ENCODE data around the gene STOX1.
"Not testable (repeated sequence)": the region's sequence is repeated elsewhere in the genome, so short reads cannot be mapped to it uniquely, and the experiment has no call there.

STOX1 gene

DNA sequence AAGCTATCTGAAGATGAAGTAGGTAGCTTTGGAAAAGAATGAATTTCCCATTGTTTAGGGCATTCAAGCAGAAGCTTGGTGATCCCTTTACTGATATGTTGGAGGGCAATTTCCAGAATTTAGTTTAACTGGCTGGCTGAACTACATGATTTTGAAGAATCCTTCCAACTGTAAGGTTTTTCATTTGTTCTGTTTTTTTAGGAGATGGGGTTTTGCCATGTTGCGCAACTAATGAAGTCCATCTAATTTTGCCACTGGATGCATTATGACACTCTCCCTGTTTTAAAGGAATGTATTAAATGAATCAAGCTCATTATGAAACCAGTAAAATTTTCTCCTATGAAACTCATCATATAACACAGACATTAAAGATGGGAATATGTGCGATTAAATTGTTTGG is 67.7 kb downstream of the STOX1 start:
- no peak for DNase-seq

- peak; percentile 5 for DNase-seq
Observed at GRCh38 chr10:68897336-68897741, 70.0 kb downstream of the STOX1 start.

DNA sequence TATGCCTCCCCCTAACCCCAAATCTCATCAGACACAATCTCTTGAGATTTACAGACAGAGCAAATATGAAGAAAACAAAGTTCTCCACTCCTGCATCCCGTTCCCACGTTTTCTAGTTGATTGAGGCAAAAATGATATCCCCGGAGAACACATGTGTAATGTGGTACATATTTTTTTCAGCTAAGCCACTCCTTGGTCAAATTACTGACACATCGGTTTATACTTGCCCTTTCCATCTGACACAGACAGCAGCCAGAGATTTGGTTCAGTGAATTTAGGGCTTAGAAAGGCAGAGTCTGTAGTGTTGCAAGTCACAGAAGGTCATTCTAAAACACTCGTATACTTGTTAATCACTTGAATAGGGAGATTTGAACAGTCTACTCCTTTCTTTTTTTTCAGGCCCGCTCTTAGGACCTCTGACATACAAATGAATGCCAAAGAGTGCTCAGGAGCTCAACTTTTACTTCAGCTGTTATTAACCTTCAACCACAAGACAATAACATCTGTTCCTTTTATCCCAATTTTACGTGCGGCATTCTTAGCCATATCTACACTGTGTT is 71.9 kb downstream of the STOX1 start:
- DNase-seq, result no peak

DNA sequence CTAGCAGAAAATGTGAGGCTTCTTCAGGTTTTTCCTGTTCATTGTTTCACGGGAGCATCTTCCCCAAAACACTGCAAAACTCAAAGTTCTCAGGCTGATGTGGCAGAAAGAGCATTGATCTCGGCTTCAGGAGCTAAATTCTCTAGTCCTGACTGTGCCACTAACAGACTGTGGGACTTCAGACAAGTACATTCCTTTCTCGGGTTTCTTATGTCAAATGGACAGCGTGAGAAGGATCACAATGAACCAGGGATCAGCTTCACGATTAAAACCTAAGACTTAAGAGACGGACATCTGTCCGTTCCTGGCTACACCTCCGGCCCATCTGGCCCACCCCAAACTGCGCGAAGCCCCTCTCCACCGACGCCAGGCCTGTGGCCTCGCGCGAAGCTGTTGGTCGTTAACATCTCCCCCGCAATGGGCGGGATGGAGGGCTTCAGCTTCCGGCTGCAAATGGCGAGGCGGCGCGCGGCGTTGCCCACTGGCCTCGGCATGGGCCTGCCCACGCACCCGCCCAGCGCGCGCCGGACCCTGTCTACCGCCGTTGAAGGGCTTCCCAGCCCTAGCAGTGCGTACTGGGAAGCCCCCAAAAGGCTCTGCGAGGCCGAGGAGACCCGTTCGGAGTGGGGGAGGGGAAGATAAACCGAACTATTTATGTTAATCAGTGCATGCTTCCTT is 73.2 kb downstream of the STOX1 start:
- peak; percentile 67 for DNase-seq

DNA sequence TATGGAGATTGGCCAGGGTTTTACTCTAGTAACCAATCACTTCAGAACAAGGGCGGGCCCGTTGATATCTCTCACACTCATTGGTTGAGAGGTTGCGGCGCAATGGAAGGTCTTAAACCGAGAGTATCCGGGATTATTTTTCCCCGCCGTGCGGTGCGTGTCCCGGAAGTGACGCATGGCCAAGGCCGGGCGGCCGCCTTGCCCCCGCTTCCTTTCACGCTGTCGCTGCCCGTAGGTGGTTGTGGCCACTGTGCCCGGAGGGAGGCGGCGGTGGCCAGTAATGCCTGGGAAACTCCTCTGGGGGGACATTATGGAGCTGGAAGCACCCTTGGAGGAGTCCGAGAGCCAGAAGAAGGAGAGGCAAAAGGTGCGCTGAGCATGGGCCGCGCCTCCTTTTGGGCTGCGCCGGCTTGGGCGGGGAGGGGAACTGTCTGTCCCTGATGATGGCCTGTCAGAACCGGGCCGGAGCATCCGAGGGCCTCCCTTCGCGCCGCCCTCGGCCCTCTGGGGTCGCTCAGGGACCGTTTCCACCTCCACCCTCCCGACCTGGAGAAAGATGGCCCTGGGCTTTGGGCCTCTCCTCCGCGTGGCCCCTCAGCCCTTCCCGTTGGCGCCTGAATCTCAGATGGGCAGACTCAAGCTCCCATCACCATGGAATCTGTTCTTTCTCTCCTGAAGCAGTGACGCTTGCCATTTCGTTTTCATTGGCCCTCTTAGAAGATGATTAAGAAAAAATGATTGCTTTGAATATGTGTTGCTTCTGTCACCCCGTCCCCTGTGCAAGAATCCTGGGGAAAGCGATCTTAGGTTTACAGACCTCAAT is 74.0 kb downstream of the STOX1 start, which contains the start of gene DDX50:
DDX50 (plus strand) TSS at position 211 of the 823 bp plus-strand sequence; CDS start at position 281, 70 bp downstream.
- DNase-seq, result peak; percentile 91

DNA sequence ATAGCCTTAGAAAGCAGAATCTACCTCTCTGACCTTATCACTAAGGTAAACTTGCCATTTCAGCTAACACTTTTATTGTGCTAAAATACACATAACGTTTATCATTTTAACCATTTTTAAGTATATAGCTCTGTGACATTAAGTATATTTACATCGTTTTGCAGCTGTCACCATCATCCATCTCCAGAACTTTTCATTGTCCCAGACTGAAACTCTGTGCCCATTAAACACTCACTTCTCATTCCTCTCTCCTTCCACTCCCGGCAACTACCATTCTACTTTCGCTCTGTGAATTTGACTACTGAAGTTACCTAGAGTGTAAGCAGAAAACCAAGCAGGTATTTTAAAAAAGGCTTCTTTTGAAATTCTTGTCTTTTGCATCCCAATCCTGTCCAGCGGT is 75.1 kb downstream of the STOX1 start:
- DNase-seq, result no peak

GRCh38 chr10:68924593-68924992 is 97.3 kb downstream of the STOX1 start:
- DNase-seq, result no peak

DNA sequence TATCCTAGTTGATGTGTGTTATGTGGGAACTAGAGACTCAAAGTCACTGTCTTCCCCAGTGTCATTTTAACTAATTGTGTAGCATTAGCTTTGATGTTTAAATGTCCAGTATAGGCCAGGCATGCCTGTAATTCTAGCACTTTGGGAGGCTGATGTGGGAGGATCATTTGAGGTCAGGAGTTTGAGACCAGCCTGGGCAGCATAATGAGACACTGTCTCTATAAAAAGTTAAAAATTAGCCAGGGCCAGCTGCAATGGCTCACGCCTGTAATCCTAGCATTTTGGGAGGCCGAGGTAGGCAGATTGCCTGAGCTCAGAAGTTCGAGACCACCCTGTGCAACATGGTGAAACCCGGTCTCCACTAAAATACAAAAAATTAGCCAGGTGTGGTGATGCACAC is 98.2 kb downstream of the STOX1 start:
- no peak for DNase-seq

DNA sequence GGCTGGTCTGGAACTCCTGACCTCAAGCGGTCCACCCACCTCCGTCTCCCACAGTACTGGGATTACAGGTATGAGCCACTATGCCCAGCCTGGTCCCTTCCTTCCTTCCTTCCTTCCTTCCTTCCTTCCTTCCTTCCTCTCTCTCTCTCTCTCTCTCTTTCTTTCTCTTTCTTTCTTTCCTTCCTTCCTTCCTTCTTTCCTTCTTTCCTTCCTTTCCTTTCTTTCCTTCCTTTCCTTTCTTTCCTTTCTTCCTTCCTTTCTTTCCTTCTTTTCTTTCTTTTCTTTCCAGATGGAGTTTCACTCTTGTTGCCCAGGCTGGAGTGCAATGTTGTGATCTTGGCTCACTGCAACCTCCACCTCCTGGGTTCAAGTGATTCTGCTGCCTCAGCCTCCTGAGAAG is 101.8 kb downstream of the STOX1 start:
- DNase-seq, result not testable (repeated sequence)

DNA sequence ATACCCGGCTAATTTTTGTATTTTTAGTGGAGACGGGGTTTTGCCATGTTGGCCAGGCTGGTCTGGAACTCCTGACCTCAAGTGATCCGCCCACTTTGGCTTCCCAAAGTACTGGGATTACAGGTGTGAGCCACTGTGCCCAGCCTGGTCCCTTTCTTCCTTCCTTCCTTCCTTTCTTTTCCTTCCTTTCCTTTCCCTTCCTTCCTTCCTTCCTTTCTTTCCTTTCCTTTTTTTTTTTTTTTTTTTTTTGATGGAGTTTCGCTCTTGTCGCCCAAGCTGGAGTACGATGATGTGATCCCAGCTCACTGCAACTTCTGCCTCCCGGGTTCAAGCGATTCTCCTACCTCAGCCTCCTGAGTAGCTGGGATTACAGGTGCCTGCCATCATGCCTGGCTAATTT is 102.6 kb downstream of the STOX1 start:
- DNase-seq, result not testable (repeated sequence)

GRCh38 chr10:68932860-68933259 is 105.5 kb downstream of the STOX1 start:
- not testable (repeated sequence) for DNase-seq

DNA sequence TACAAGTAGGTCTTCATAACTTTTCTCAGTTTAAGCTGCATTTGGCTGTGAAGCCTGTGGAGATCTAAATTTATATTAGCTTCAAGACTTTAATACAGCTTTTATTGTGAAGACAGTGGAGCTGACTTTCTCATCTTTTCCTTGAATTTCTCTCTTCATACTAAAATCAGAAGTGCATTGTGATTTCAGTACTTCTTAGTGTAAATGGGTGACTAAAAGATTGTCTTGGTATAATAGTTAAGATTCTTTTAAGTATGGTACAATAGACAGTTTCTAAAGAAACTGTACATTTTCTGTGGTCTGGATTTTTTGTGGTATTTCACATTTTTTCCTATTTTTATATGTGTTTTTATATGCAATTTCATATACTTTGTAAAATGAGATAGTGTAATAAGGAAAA is 107.7 kb downstream of the STOX1 start:
- DNase-seq, result no peak

- no peak for DNase-seq
Observed at GRCh38 chr10:68938117-68938516, 110.8 kb downstream of the STOX1 start.

DNA sequence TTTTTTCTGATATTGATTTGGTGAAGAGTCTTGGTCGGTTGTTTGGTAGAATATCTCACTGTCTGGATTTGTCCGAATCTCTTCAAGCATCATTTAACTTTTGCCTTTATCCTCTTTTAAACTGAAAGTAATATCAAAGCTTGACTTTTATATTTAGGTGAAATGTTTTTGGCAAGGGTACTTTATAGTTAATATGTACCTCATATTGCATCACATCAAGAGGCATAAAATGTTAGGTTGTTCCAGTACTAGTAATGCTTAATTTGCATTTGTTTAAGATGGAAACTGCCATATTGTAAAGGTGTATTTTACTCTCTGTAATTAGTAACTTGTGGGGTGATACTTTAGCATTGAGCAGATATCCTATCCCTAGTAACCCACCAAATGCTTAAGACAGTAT is 111.6 kb downstream of the STOX1 start:
- DNase-seq, result no peak

GRCh38 chr10:68940917-68941316 is 113.6 kb downstream of the STOX1 start:
- DNase-seq, result not testable (repeated sequence)

Measured in stimulated activated CD4-positive, alpha-beta T cell treated with anti-CD3 and anti-CD28 coated beads, Interleukin-4, amount 100 ng/mL, for 1 hour (primary cell).